ENCODE measurements around the gene OR4L1. TPM values are rescaled to one million over a fixed set of nuclear protein-coding genes. Genes with fewer than 3 reads are reported as not detected.

Gene OR4L1
- total RNA-seq, 1 experiment from 2014 or later: not detected

- H3K79me1 ChIP-seq (ENCODE audit: insufficient read depth, low read depth, low read length, poor library complexity, severe bottlenecking): no peaks in the 10 kb centered on the region
- no peaks in the 10 kb centered on the region for H3K23me2 ChIP-seq (ENCODE audit: insufficient read length, low read depth, low read length, poor library complexity, severe bottlenecking)
- no peak overlapping the region for H2BK15ac ChIP-seq (ENCODE audit: low read depth, low read length)
- H2AK5ac ChIP-seq (ENCODE audit: insufficient read length, low read length): no peak overlapping the region
- no peak overlapping the region for H2BK120ac ChIP-seq (ENCODE audit: low read depth, low read length, poor library complexity, severe bottlenecking)
- no peaks in the 10 kb centered on the region for H3K79me2 ChIP-seq (ENCODE audit: insufficient read depth, low read length)
- H3K23ac ChIP-seq (ENCODE audit: insufficient read length, low read depth, low read length): no peak overlapping the region
- H3K14ac ChIP-seq (ENCODE audit: insufficient read depth, low read length): no peak overlapping the region
- no peak for DNase-seq
- no peak for TF ChIP-seq CTCF (conservative IDR thresholded peaks at IDR 0.05)
- no peaks in the 10 kb centered on the region for H3K4me1 Mint-ChIP-seq
- no peak overlapping the region for H3K4me3 Mint-ChIP-seq
- H3T11ph ChIP-seq (ENCODE audit: low read length): no peak overlapping the region
- H2BK20ac ChIP-seq (ENCODE audit: low read depth, low read length, poor library complexity, severe bottlenecking): no peak overlapping the region
- no peak overlapping the region for H3K4ac ChIP-seq (ENCODE audit: low read depth, low read length)
- peaks cover 60% of the 10 kb centered on the region for H3K9me3 ChIP-seq (ENCODE audit: control insufficient read depth, low read depth, low read length)
- H3K27me3 ChIP-seq (ENCODE audit: insufficient read depth, low read length): no peaks in the 10 kb centered on the region
- H3K27me3 Mint-ChIP-seq (ENCODE audit: low read depth): no peaks in the 10 kb centered on the region
- no peak overlapping the region for H3K56ac ChIP-seq (ENCODE audit: insufficient read length, low read depth, low read length)
- H3K4me2 ChIP-seq (ENCODE audit: insufficient read depth, insufficient read length, low read length): no peak overlapping the region
- no peak overlapping the region for H2BK12ac ChIP-seq (ENCODE audit: insufficient read length, low read depth, low read length)
- H3K4me1 ChIP-seq (ENCODE audit: insufficient read depth, low read length): no peaks in the 10 kb centered on the region
- no peak overlapping the region for H2BK5ac ChIP-seq (ENCODE audit: insufficient read length, low read length)
- no peaks in the 10 kb centered on the region for H4K20me1 ChIP-seq (ENCODE audit: control insufficient read depth, insufficient read depth, insufficient read length)
- H3K27ac ChIP-seq (ENCODE audit: insufficient read length, low read depth, low read length): no peak overlapping the region
- no CpG with 5 or more reads among the region's 5 CpGs for WGBS (ENCODE audit: extremely low coverage, insufficient read length, low lambda C conversion rate)
- no peak overlapping the region for H4K5ac ChIP-seq (ENCODE audit: insufficient read length, low read depth, low read length)
- no peak overlapping the region for H3K18ac ChIP-seq (ENCODE audit: insufficient read length, low read depth, low read length)
- peaks cover 81 to 85% of the 10 kb centered on the region in 2 experiments for H3K9me3 Mint-ChIP-seq
- no peak overlapping the region for H3K27ac Mint-ChIP-seq
- no peak overlapping the region for H4K8ac ChIP-seq (replicated peaks; ENCODE audit: insufficient read length, low read depth, low read length)
- H3K36me3 Mint-ChIP-seq (ENCODE audit: insufficient read depth in 1 of 3, low read depth in 3 of 3): peaks cover 0 to 20% (median 8%) of the 10 kb centered on the region in 3 experiments; a peak in 5 of 7 replicates
- H4K91ac ChIP-seq (ENCODE audit: insufficient read length, low read depth, low read length): no peak overlapping the region
- H2AFZ ChIP-seq (ENCODE audit: low read length): no peak overlapping the region
- H3K9ac ChIP-seq (ENCODE audit: extremely low read depth, insufficient read length, low read length): no peak overlapping the region
These were observed 15.6 kb upstream of the OR4L1 start for GRCh38 chr14:20044243-20044642.

Measured in H9 (cell line).